Right ventricle myocardium superior (tissue), 1 donor: Measurements from ENCODE around the gene HCRTR1. TPM values are rescaled to one million over a fixed set of nuclear protein-coding genes. Genes with fewer than 3 reads are reported as not detected.
A peak's percentile ranks its signal among the peaks of the same experiment; 100 is the strongest.

ENCODE experiments used
- ATAC-seq: fragments of 200-7000 bp; cut with Tn5 transposase; one replicate; pipeline ENCODE4 v1.9.1; 2020; ENCODE audit warnings: mild to moderate bottlenecking; ENCODE audit not compliant: poor library complexity
- DNase-seq: peaks from one replicate; pipeline ENCODE4 v3.0.0-alpha.2; 2020
- intact Hi-C: fragments of 100-400 bp; cut with DNase I; formaldehyde crosslinking; loops from one replicate; pipeline ENCODE4 v1.11.2; 2022
- total RNA-seq: library from RNA; stranded (reverse); fragmentation: NEBNext Ultra II Directional; extraction: Animal tissue kit (Norgen Biotek cat#: 25700); gene quantifications from one replicate; pipeline ENCODE4 v1.2.1, GENCODE V29; 2021
- donor health status: DM: no; HTN: yes; CAD: no; lungs with severe emphysema.

Gene HCRTR1
- total RNA-seq, 1 donor from 2014 or later = 0.46 TPM

- intact Hi-C loops = no loop called here
- ATAC-seq (no peak), DNase-seq (no peak)
These were observed 40.6 kb downstream of the HCRTR1 start for GRCh38 chr1:31657972-31658510.

GRCh38 chr1:31658721-31659120, 41.2 kb downstream of the HCRTR1 start:
- intact Hi-C loops = no loop called here
- DNase-seq (no peak), ATAC-seq (no peak)

DNA sequence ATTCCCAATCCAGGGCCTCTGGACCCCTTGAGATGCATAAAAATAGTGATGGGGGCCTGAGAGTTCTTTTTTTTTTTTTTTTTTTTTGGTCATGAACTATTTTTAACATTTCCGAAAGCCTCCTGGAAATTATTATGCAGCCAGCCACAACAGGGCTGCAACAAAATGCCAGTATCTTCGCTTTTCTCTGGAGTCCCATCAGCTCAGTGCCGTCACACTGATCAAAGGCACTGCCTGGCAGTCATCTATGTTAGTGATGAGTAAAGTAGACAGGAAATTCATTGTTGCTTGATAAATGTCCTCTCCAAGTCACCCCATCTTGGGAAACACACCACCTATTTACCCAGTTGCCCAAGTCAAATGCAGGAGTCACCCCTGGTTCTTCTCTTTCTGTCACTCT, 42.4 kb downstream of the HCRTR1 start:
- intact Hi-C loops = loop anchor here (5.0 to 10.0 kb wide), 2 partner anchors 307 to 405 kb away; no protein-coding TSS in a partner anchor
- DNase-seq (no peak), ATAC-seq (no peak)

GRCh38 chr1:31660871-31661455, 43.5 kb downstream of the HCRTR1 start:
- DNase-seq = no peak
- ATAC-seq = no peak
- intact Hi-C loops = loop anchor here (5.0 to 10.0 kb wide), 2 partner anchors 306 to 404 kb away; no protein-coding TSS in a partner anchor

GRCh38 chr1:31661856-31662255, 44.4 kb downstream of the HCRTR1 start:
- no peak for ATAC-seq
- no peak for DNase-seq
- intact Hi-C loops = loop anchor here (5.0 to 10.0 kb wide), 2 partner anchors 305 to 403 kb away; no protein-coding TSS in a partner anchor

GRCh38 chr1:31662463-31662862, 45.0 kb downstream of the HCRTR1 start:
- intact Hi-C loops = loop anchor here (5.0 to 10.0 kb wide), 2 partner anchors 305 to 402 kb away; no protein-coding TSS in a partner anchor
- no peak for ATAC-seq
- no peak for DNase-seq

DNA sequence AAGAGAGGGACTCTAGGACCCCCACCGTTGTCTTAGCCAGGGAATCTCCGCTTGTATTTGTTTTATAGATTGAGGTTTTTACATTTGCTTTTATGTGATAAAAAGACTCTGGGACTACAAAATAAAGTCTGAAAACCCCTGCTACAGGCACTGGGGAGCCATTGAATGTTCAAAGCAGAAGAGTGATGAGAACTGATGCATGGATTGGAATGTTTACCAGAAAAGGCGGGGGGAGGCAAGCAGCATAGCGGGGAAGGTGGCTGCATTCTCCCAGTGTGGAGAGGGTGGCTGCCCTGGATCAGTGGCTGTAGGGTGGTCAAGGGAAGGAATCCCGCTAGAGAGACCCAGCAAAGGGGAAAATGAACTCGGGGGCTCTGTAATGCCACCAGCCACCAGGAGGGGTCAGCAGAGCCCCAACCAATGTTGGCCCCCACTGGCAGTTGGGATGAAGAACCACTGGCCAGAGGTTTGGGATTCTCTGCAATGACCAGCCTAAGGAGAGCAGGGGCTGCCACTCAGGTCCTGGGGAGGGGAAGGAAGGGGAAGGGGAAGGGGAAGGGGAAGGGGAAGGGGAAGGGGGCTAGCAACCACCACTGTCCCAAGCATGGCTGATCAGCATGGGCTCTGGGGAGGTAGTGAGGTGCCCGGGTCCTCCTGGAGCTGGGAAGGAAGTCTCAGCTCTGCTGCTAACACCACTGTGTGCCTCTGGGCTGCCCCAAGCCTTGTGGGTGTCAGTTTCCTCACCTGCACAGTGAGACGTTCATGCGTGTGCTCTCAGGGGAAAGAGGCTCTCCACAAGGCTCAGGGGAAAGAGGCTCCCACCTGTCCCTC, 46.3 kb downstream of the HCRTR1 start:
- ATAC-seq (peak; percentile 71), DNase-seq (peak; percentile 69)
- intact Hi-C loops = loop anchor here (2.0 to 10.0 kb wide), 3 partner anchors 125 to 401 kb away; no protein-coding TSS in a partner anchor

- intact Hi-C loops = loop anchor here (2.0 to 10.0 kb wide), 3 partner anchors 124 to 400 kb away; no protein-coding TSS in a partner anchor
- ATAC-seq (no peak), DNase-seq (no peak)
These were observed 47.0 kb downstream of the HCRTR1 start for GRCh38 chr1:31664528-31664927.

DNA sequence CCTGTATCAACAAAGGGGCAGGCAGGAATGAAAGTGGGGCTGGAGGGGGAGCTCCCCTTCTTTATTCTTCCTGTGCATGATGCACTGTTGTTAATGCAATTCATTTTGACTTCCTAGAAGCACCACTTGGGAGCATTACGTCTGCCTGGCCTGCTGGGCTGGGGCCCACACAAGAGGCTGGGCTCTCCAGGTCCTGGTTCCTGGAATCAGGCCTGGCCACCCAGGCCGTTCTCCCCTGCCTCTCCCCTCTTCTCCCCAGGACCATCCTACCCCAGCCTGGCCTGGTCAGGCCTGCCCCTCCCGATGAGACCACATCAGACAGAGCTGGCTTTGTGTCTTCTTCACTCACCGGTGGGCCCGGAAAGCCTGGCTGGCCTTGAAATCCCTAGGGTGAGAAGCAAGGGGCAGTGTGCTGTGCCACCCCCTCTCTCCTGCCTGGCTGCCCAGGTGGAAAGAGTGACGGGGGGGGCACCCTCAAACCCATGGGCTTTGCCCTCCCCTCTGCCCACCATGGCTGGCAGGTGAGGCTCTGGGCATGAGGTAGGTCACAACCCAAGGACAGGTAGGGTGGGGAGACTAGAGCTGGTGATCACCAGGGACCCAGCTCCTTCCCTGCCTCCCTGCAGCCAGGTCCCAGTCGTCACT, 47.9 kb downstream of the HCRTR1 start:
- intact Hi-C loops = loop anchor here (2.0 to 10.0 kb wide), 2 partner anchors 123 to 399 kb away; no protein-coding TSS in a partner anchor
- ATAC-seq (no peak), DNase-seq (no peak)

GRCh38 chr1:31666263-31666963, 48.9 kb downstream of the HCRTR1 start:
- DNase-seq = no peak
- intact Hi-C loops = loop anchor here (10.0 kb wide), 1 partner anchor 398 kb away; no protein-coding TSS in a partner anchor
- no peak for ATAC-seq

DNA sequence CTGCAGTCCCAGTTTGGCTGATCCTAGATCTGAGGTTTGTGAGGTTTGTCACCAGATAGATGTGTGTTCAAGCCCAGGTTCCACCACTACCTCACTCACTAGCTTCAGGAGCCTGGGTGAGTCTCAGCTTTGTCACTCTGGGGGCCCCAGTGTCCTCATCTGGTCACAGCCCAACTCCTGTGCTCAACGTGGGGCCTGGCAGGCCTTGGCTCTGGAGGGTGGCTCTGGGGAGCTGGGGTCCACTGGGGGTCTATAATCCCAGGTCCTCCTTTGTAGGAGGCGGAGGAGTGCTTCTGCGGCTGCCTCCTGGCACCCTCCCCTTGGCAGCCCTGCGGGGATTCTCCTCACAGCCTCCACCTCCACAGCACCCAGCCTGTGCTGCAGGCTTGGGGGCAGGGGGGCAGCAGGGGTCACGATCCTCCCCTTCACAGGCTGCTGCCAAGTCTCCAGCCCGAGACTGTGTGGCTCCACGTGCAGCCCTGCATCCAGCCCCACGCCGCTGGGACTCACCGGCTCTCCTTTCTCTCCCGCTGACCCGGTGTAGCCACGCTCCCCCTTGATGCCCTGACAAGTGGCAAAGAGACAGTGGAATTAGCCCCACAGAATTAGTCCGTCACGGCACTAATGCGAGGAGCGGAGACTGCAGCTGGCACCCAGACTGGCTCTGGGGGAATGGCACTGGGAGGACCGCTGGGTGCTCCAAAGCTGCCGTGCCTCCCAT, 49.7 kb downstream of the HCRTR1 start:
- intact Hi-C loops = loop anchor here (10.0 kb wide), 1 partner anchor 398 kb away; no protein-coding TSS in a partner anchor
- DNase-seq = no peak
- ATAC-seq = no peak

DNA sequence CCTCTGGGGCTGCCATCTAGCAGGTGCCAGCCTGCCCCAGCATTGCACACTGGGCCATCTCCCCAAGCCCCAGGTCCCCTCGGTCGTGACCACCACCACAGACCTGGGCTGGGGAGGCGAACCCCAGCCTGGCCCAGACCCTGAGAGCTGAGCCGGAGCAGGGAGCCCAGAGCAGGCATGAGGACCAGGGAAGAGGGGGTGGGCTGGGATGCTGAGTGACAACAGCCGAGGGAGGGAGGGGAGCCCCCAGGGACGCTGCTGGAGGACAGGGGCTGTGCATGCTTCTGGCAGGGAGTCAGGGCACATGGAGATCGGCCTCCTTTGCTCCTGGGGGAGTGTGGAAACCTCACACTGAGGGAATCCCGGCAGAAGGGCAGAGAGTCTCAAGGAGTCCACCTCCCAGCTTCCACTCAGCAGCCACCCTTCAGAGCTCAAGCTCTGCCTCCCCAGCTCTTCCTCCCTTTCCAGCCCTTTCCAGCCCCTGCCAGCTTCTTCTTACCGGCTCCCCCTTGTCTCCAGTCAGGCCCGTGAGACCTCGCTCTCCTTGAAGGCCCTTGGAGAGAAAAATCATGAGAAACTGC, 50.9 kb downstream of the HCRTR1 start:
- no peak for ATAC-seq
- intact Hi-C loops = loop anchor here (10.0 kb wide), 1 partner anchor 396 kb away; no protein-coding TSS in a partner anchor
- no peak for DNase-seq

DNA sequence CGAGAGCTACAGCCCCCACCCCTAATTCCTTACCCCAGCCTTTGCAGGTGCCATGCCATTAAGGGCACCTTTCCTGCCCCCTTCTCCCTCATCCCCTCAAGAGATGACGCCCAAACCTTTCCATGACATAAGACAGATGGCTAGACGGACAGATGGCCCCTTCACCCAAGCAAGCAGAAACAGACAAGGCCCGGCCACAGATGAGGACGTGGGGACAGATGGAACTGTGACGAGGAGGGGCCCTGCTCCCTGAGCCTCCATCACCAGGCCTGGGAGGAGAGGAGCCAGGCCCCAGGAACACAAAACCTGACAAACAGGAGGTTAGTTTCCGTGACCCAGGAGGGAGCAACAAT, 51.9 kb downstream of the HCRTR1 start:
- ATAC-seq = no peak
- intact Hi-C loops = loop anchor here (10.0 kb wide), 1 partner anchor 395 kb away; no protein-coding TSS in a partner anchor
- DNase-seq = no peak

DNA sequence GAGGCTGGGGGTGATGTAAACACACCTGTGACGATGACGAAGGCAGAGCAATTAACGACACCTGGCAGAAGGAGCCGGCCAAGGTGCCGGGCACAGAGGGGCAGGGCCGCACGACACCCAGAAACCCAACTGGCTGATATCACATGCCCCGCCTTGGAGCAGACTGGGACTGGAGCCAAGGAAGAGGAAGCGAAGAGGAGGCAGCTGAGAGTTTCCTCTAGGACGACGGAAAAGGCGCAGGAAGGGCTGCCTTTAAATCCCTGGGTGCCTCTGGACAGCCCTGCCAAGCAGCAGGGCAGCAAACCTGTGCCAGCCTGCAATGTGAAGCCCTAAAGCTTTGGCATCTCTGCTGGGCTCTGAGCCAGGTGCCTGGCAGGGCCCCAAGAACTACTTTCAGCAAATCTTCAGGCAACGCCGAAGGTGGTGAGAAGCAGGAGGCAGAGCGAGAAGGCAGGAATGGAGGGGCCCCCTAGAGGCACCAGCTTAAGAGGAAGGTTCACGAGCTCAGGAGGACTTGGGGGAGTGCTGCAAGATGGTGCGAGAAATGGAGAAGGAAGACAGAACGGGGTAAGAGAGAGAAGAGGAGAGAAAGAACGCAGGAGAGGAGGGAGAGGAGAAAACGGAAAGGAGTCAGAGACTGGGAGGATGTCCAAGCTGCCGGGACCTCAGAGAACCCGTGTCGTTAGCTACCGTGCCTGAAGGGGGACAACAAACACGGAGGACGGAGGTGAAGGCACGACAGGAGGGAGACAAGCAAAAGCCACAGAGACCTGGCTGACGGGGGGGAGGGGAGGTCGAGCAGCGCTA, 52.5 kb downstream of the HCRTR1 start:
- intact Hi-C loops = loop anchor here (10.0 kb wide), 1 partner anchor 395 kb away; no protein-coding TSS in a partner anchor
- peak; percentile 76 for ATAC-seq
- DNase-seq = peak; percentile 87

GRCh38 chr1:31670593-31670964, 53.1 kb downstream of the HCRTR1 start:
- DNase-seq (no peak), ATAC-seq (peak; percentile 1)
- intact Hi-C loops = no loop called here

DNA sequence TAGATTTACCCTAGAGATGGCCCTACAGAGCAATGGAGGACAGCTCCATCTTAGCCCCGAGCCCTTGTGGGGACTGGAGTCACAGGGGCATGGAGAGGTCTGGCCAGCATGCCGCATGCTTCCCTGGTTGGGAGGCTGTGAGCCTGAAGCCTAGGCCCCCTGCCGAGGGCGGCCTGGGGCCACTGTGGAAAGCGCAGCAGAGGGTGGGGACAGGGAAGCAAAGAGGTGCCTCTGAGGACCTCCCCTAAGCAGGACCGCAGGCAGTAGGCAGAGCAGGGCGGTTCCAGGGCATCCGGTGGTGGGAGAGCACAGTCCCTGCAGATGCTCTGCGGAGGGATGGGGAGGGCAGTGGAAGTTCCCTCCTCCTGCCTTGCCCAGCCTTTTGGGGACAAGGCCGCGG, 53.7 kb downstream of the HCRTR1 start:
- ATAC-seq = no peak
- intact Hi-C loops = no loop called here
- DNase-seq = no peak
